Measurements from ENCODE around the gene TTC31.

Gene TTC31

GRCh38 chr2:74483675-74484164 is 839 bp downstream of the TTC31 start:
- in situ Hi-C loops (cut with MboI; ENCODE audit: low sequenced_read_pairs): loop anchor here (10.0 kb wide), 1 partner anchor 101 kb away; no protein-coding TSS in a partner anchor

GRCh38 chr2:74486141-74486540 is 3.3 kb downstream of the TTC31 start:
- in situ Hi-C loops (cut with MboI; ENCODE audit: low sequenced_read_pairs): loop anchor here (10.0 kb wide), 1 partner anchor 99 kb away; no protein-coding TSS in a partner anchor

GRCh38 chr2:74488643-74489481 is 6.0 kb downstream of the TTC31 start:
- in situ Hi-C loops (cut with MboI; ENCODE audit: low sequenced_read_pairs): loop anchor here (10.0 kb wide), 1 partner anchor 96 kb away; no protein-coding TSS in a partner anchor

- in situ Hi-C loops (cut with MboI; ENCODE audit: low sequenced_read_pairs): loop anchor here (10.0 kb wide), 1 partner anchor 95 kb away; no protein-coding TSS in a partner anchor
Measured at GRCh38 chr2:74489906-74490305, 7.0 kb downstream of the TTC31 start.

GRCh38 chr2:74491648-74492544 is 9.0 kb downstream of the TTC31 start:
- in situ Hi-C loops (cut with MboI; ENCODE audit: low sequenced_read_pairs): no loop called here

GRCh38 chr2:74493546-74493945 is 10.7 kb downstream of the TTC31 start:
- in situ Hi-C loops (cut with MboI; ENCODE audit: low sequenced_read_pairs): no loop called here

- in situ Hi-C loops (cut with MboI; ENCODE audit: low sequenced_read_pairs): no loop called here
Measured at GRCh38 chr2:74495440-74495839, 12.6 kb downstream of the TTC31 start.

GRCh38 chr2:74496997-74497776 is 14.3 kb downstream of the TTC31 start:
- in situ Hi-C loops (cut with MboI; ENCODE audit: low sequenced_read_pairs): no loop called here

GRCh38 chr2:74497777-74498499 is 15.1 kb downstream of the TTC31 start:
- in situ Hi-C loops (cut with MboI; ENCODE audit: low sequenced_read_pairs): no loop called here

GRCh38 chr2:74498500-74499266 is 15.8 kb downstream of the TTC31 start:
- in situ Hi-C loops (cut with MboI; ENCODE audit: low sequenced_read_pairs): no loop called here

- in situ Hi-C loops (cut with MboI; ENCODE audit: low sequenced_read_pairs): no loop called here
Measured at GRCh38 chr2:74499267-74499939, 16.5 kb downstream of the TTC31 start, which contains the start of gene LBX2. Gene LBX2, minus strand, starts transcription at chr2:74499603. Its CDS starts 66 bp downstream, at chr2:74499537.

- in situ Hi-C loops (cut with MboI; ENCODE audit: low sequenced_read_pairs): no loop called here
Measured at GRCh38 chr2:74499940-74500577, 17.2 kb downstream of the TTC31 start.

GRCh38 chr2:74500578-74500946 is 17.7 kb downstream of the TTC31 start:
- in situ Hi-C loops (cut with MboI; ENCODE audit: low sequenced_read_pairs): no loop called here

GRCh38 chr2:74501335-74502071 is 18.6 kb downstream of the TTC31 start:
- in situ Hi-C loops (cut with MboI; ENCODE audit: low sequenced_read_pairs): no loop called here

- in situ Hi-C loops (cut with MboI; ENCODE audit: low sequenced_read_pairs): no loop called here
Measured at GRCh38 chr2:74502147-74502719, 19.4 kb downstream of the TTC31 start.

- in situ Hi-C loops (cut with MboI; ENCODE audit: low sequenced_read_pairs): no loop called here
Measured at GRCh38 chr2:74502720-74503505, 20.0 kb downstream of the TTC31 start.
